Stimulated activated CD4-positive, alpha-beta T cell treated with anti-CD3 and anti-CD28 coated beads, TNF-alpha, amount 100 ng/mL, for 1 hour (primary cell): Measurements from ENCODE around the gene SLC6A6.

Source experiments
- DNase-seq, 3 donors: peaks; one replicate each; pipeline ENCODE4 v3.0.0-alpha.2; 2020; ENCODE audit warnings: low read depth in 3 of 3, low spot score in 1 of 3

The SLC6A6 gene

GRCh38 chr3:14481646-14482036, 79.2 kb downstream of the SLC6A6 start:
- DNase-seq: no peak

- no peak for DNase-seq
These were observed 79.9 kb downstream of the SLC6A6 start for GRCh38 chr3:14482271-14482721.

- DNase-seq: no peak
These were observed 80.9 kb downstream of the SLC6A6 start for GRCh38 chr3:14483286-14483685.

- no peak for DNase-seq
These were observed 82.3 kb downstream of the SLC6A6 start for GRCh38 chr3:14484741-14485140.

GRCh38 chr3:14485981-14486380, 83.6 kb downstream of the SLC6A6 start:
- DNase-seq: no peak

- DNase-seq: no peak
These were observed 84.1 kb downstream of the SLC6A6 start for GRCh38 chr3:14486460-14486859.

GRCh38 chr3:14487086-14487485, 84.7 kb downstream of the SLC6A6 start:
- no peak for DNase-seq

GRCh38 chr3:14487821-14488220, 85.4 kb downstream of the SLC6A6 start:
- no peak for DNase-seq

GRCh38 chr3:14488286-14489041, 86.1 kb downstream of the SLC6A6 start:
- DNase-seq: no peak

- no peak for DNase-seq
These were observed 87.2 kb downstream of the SLC6A6 start for GRCh38 chr3:14489641-14490040.

GRCh38 chr3:14490255-14490654, 87.8 kb downstream of the SLC6A6 start:
- DNase-seq: no peak

- DNase-seq: no peak
These were observed 88.4 kb downstream of the SLC6A6 start for GRCh38 chr3:14490831-14491230.

- no peak for DNase-seq
These were observed 89.2 kb downstream of the SLC6A6 start for GRCh38 chr3:14491396-14492190.

- no peak for DNase-seq
These were observed 90.8 kb downstream of the SLC6A6 start for GRCh38 chr3:14492948-14493881.

GRCh38 chr3:14494279-14494972, 92.0 kb downstream of the SLC6A6 start:
- DNase-seq: no peak

GRCh38 chr3:14494973-14495300, 92.5 kb downstream of the SLC6A6 start:
- no peak for DNase-seq

GRCh38 chr3:14496351-14496750, 93.9 kb downstream of the SLC6A6 start:
- DNase-seq: no peak

- no peak for DNase-seq
These were observed 94.9 kb downstream of the SLC6A6 start for GRCh38 chr3:14497321-14497720.

GRCh38 chr3:14502472-14502871, 100.1 kb downstream of the SLC6A6 start:
- DNase-seq: no peak

- no peak for DNase-seq
These were observed 100.8 kb downstream of the SLC6A6 start for GRCh38 chr3:14503033-14503705.
